ENCODE data around the gene QRSL1. TPM values are rescaled to one million over a fixed set of nuclear protein-coding genes. Genes with fewer than 3 reads are reported as not detected.

Gene QRSL1
- total and polyA plus RNA-seq, 2 of the 4 experiments (the other 2 are of a cell fraction), result 6.1 to 10.9 TPM

GRCh38 chr6:106702046-106702445 is 72.7 kb downstream of the QRSL1 start:
- TF ChIP-seq FOS (IDR thresholded peaks at IDR 0.05; ENCODE audit: low read depth, low read length) (no peak), RCOR1 (IDR thresholded peaks at IDR 0.05; ENCODE audit: insufficient replicate concordance, low read length) (no peak), CEBPB (IDR thresholded peaks at IDR 0.05; ENCODE audit: low read depth, low read length) (no peak), MAZ (IDR thresholded peaks at IDR 0.05; ENCODE audit: borderline replicate concordance, low read depth, low read length) (no peak), CTCF (conservative IDR thresholded peaks at IDR 0.05; ENCODE audit: low read depth, low read length) (no peak), ELK1 (IDR thresholded peaks at IDR 0.05; ENCODE audit: borderline replicate concordance, low read depth, low read length) (no peak), POLR2A (IDR thresholded peaks at IDR 0.05; ENCODE audit: low read depth, low read length) (no peak), NFE2L2 (IDR thresholded peaks at IDR 0.05; ENCODE audit: low read depth, low read length) (no peak), SMC3 (IDR thresholded peaks at IDR 0.05; ENCODE audit: low read depth, low read length) (no peak), CHD1 (IDR thresholded peaks at IDR 0.05; ENCODE audit: low read depth, low read length) (no peak), USF2 (IDR thresholded peaks at IDR 0.05; ENCODE audit: low read depth, low read length) (no peak)
- H4K8ac ChIP-seq (ENCODE audit: low read depth in 2 of 2, low read length in 2 of 2), result no peak overlapping the region
- no peaks in the 10 kb centered on the region for H3K79me1 ChIP-seq (ENCODE audit: low read depth in 1 of 2, low read length in 2 of 2)
- no peak overlapping the region for H2AK5ac ChIP-seq (ENCODE audit: low read depth, low read length)
- H3K9me3 ChIP-seq (ENCODE audit: control insufficient read depth, insufficient read depth, low read length), result no peaks in the 10 kb centered on the region
- H2AFZ ChIP-seq (replicated peaks; ENCODE audit: low read length, poor library complexity), result no peak overlapping the region
- no peak overlapping the region for H4K5ac ChIP-seq (ENCODE audit: low read depth, low read length)
- no CpG with 5 or more reads among the region's 4 CpGs for WGBS, 2 experiments (ENCODE audit: extremely low coverage in 2 of 2, insufficient read length in 1 of 2)
- no peaks in the 10 kb centered on the region for H3K36me3 ChIP-seq (ENCODE audit: control insufficient read depth, insufficient read depth, low read length)
- H2BK20ac ChIP-seq (ENCODE audit: low read depth, low read length), result no peak overlapping the region
- H3K27ac ChIP-seq (ENCODE audit: insufficient read depth, low read length), result no peak overlapping the region
- no peak overlapping the region for H3K4ac ChIP-seq (ENCODE audit: low read depth, low read length)
- no peak overlapping the region for H3K18ac ChIP-seq (ENCODE audit: low read depth, low read length)
- no peak overlapping the region for H3K14ac ChIP-seq (replicated peaks; ENCODE audit: low read depth, low read length)
- H2BK5ac ChIP-seq (ENCODE audit: low read depth, low read length, poor library complexity, severe bottlenecking), result no peak overlapping the region
- ATAC-seq (ENCODE audit: low read depth) (no peak), DNase-seq (no peak)
- no peak overlapping the region for H3K56ac ChIP-seq (ENCODE audit: extremely low read depth, insufficient read depth, low read length)
- peaks cover 15% of the 10 kb centered on the region for H3K27me3 ChIP-seq (ENCODE audit: control insufficient read depth, insufficient read depth, low read length)
- dilution Hi-C loops (cut with HindIII; ENCODE audit: low sequenced_read_pairs, unreplicated experiment), result no loop called here
- H3K9me1 ChIP-seq (ENCODE audit: insufficient read depth, low read length), result no peaks in the 10 kb centered on the region
- intact Hi-C loops (cut with micrococcal nuclease), result no loop called here
- H4K20me1 ChIP-seq (ENCODE audit: insufficient read depth, low read length), result no peaks in the 10 kb centered on the region
- no peak overlapping the region for H3K23ac ChIP-seq (ENCODE audit: low read depth, low read length)
- no peak overlapping the region for H2BK15ac ChIP-seq (ENCODE audit: low read depth, low read length)
- no peak overlapping the region for H2BK120ac ChIP-seq (ENCODE audit: low read depth, low read length)
- no peak overlapping the region for H3K9ac ChIP-seq (ENCODE audit: low read depth, low read length)
- H3K4me3 ChIP-seq (ENCODE audit: insufficient read depth, low read depth, low read length), result no peak overlapping the region
- ChIA-PET POLR2A (ENCODE audit: unreplicated experiment) (no interaction called here), CTCF (no interaction called here)
- H3K4me2 ChIP-seq (ENCODE audit: low read depth, low read length), result no peak overlapping the region
- no peak overlapping the region for H4K91ac ChIP-seq (ENCODE audit: insufficient read depth, low read depth, low read length)
- in situ Hi-C loops (cut with MboI; ENCODE audit: low sequenced_read_pairs), result no loop called here
- no peak overlapping the region for H2AK9ac ChIP-seq (replicated peaks; ENCODE audit: low read depth, low read length, poor library complexity)
- no peaks in the 10 kb centered on the region for H3K4me1 ChIP-seq (ENCODE audit: control insufficient read depth, insufficient read depth, low read length)
- no TSS peak for BruUV-seq (replicated peaks)

Measured in IMR-90 (cell line).